HG03196 (cell line): ENCODE measurements around the gene DPYD.

Experiments used
- ATAC-seq: cut with Tn5 transposase; IDR thresholded peaks from one replicate; pipeline ENCODE4 v1.9.1; 2021; ENCODE audit not compliant: unreplicated experiment

The DPYD gene

DNA sequence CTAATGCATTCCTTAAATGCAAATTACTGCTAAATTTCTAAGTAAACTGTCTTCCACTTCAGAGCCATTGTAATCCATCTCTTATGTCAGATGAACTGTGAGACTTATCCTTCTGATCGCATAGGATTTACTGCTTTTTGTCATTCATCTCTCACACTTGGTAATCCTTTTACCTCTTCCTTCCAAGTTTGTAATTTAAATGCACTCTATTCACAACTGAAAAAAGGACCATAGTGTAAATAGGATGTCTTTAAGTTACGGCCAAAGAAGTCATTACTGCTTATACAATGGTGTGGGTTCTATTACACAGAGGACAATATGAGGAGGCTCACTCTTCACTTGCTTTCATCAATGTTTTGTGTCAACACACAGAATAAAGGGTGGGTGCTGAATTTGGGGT lies 806.0 kb downstream of the DPYD start:
- ATAC-seq = no peak

- no peak for ATAC-seq
Observed at GRCh38 chr1:97112442-97112841, 808.4 kb downstream of the DPYD start.

DNA sequence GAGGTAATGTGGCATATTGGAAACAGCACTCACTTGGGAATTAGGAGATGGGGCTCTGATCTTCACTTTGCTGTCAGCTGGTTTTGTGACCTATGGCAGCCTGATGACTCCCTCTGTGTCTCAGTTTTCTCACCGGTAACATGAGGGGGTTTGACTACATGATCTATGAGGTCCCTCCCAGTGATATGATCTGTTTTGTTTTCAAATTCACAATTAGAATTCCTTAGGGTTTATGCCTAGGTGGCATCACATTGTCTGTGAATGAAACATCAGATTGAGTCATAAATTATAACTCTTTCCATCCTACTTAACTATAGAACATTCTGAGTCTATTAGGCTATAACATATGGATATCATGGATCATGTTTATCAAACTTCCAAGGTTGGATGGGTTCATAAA lies 812.7 kb downstream of the DPYD start:
- ATAC-seq = no peak

DNA sequence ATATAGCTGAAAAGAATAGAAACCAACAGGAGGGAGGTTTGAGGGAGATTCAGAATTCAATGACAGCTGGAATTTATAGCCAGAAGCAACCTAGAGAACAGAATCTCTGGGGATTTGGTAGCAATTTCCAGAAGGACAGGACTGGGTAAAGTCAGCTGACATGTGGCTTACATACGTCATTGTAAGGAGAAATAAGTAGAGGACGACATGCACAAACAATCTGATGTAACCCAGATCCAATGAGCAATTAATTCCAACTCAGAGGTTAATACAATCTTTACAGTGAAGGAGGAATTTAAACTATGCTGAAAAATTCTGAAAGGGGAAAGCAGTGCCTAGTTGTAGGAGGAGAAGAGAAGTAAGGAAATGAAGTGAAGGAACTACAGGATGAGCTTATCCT lies 815.3 kb downstream of the DPYD start:
- no peak for ATAC-seq

DNA sequence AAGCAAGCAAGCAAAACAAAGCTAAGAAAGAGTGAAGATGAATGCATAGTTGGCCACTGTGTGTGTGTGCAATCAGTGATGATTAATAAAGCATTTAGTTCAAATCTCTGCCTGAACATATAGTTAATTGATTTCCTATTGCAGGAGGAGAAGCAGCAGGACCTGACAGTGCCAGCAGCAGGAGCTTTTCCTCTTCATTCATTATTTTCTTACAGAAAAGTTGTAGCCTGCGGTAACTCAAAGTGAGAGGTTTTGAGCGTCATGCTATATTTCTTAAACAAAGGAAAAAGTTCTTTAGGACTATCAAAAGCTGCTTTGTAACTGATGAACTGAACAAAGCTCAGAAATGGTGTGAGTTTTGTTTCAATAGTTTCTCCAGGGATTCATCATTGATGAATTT lies 819.3 kb downstream of the DPYD start:
- no peak for ATAC-seq

DNA sequence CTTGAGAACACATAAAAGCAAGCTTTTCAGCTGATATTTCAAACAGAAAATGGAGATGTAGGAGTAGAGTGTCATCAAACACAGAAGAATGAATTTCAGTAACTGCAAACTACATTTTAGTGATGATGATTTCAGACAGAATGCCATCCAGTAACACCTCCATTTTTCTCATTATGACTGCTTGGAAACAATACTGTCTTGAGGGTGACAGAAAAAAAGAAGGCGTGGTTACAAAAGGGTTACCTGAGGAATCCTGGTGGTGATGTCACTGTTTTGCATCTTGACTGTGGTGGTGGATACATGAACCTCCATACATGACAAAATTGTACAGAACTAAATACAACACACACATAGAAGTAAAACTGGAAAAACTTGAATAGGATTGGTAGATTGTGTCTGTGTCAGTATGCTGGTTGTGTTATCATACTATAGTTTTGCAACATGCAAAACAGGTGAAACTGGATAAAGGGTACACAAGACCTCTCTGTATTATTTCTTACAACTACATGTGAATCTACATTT lies 823.4 kb downstream of the DPYD start:
- no peak for ATAC-seq

- ATAC-seq = no peak
Observed at GRCh38 chr1:97095764-97096163, 825.1 kb downstream of the DPYD start.

DNA sequence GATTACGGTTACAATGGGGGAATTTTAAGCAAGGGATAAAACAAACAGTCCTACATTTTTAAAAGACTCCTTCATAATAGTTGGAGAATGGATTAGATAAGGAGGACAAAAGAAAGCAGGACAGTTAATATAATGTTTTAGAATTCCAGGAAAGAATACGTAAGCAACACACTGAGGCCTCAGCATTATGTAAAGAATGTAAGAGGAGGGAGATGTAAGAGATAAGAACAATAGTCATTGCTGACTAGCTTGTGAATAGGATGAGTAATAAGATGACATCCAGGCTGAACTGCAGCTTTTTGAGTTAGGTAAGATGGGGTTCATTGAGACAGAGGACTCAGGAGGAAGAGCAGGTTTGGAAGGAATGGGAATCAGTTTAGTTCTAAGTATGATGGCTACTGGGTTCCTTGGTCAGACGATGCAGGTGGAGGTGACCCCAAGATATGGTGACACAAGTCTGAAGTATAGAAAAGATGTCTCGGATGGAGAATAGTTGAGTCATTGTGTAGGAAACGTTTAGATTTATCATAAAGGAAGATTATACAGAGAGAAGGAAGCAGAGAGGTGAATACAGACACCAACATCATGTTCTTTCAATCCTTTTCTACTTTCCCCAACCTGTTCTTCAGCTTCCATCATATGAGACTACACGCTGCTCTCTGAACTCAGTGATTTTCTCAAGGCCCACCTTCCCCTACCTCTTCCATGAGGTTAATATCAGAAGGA lies 826.4 kb downstream of the DPYD start:
- ATAC-seq = no peak

- ATAC-seq = no peak
Observed at GRCh38 chr1:97093741-97094140, 827.1 kb downstream of the DPYD start.

- ATAC-seq = no peak
Observed at GRCh38 chr1:97092824-97093223, 828.0 kb downstream of the DPYD start.

DNA sequence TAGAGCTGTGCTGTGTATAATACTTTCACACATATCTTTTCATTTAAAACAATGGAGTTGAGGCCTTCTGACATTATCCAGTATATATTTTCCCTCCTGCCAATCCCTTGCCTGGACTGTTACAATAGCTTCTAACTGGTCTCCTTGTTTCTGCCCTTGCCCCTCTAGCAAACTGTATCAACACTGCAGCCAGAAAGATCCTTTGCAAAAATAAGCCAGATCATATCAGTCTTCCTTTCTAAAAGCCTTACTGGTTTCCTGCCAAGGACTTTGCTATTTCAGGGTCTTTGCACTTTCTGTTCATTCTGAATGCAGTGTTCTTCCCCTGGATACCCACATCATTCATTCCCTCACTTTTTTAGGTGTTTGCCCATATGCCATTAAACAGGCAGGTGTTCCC lies 829.2 kb downstream of the DPYD start:
- no peak for ATAC-seq

DNA sequence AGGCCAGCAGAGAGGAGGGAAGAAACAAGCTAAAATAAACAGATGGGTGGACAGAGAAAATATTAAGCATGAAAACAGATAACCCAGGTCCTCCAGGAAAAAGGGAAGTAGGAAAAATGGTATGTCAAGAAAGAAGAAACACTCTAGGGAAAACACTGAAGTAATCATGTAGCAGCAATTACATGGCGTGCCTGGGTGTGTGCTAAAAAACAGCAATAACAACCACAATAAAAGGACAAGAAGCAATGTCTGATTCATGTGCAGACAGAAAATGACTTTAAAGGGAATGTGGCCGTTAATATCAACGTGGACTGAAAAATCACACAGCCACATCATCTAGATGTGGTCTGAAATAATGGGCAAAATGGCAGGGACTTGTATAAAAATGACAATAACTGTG lies 829.6 kb downstream of the DPYD start:
- ATAC-seq = no peak

DNA sequence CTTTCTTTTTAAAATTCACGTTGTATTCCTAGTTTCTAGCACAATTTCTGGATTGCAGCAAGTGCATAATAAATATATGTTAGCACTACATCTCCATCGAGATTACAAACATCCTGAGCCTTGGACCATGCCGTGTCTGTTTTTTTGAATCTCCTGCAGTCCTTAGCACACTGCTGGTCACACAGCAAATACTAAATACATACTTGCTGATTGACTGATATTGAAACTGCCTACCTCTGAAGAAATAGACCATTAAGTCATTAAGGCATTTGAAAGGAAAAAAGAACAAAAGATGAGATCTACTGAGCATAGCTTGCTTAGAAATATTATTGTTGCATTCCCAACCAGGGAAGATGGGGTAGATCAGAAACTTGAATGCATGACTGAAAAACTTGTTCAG lies 830.1 kb downstream of the DPYD start:
- no peak for ATAC-seq

GRCh38 chr1:97089173-97089572 lies 831.7 kb downstream of the DPYD start:
- no peak for ATAC-seq

- ATAC-seq = no peak
Observed at GRCh38 chr1:97088391-97088790, 832.4 kb downstream of the DPYD start.

DNA sequence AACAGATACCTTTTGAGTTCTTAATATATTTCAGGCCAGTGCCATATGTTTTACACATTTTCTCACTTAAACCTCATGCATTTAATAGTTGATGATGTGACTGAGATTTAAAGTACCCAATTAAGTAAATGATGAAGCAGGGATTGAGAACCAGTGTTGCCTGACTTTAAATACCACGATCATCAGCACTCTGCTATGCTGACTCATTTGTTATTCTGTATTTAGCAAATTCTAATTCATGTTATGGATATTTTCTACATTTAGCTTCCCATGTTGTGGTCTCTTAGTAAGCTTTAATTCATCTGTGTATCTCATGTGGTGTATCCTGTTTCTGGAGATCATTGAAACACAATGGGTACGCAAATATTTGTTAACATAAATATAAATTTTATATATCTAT lies 836.3 kb downstream of the DPYD start:
- no peak for ATAC-seq

GRCh38 chr1:97082160-97082848 lies 838.5 kb downstream of the DPYD start:
- no peak for ATAC-seq

- ATAC-seq = no peak
Observed at GRCh38 chr1:97078872-97079271, 842.0 kb downstream of the DPYD start.

DNA sequence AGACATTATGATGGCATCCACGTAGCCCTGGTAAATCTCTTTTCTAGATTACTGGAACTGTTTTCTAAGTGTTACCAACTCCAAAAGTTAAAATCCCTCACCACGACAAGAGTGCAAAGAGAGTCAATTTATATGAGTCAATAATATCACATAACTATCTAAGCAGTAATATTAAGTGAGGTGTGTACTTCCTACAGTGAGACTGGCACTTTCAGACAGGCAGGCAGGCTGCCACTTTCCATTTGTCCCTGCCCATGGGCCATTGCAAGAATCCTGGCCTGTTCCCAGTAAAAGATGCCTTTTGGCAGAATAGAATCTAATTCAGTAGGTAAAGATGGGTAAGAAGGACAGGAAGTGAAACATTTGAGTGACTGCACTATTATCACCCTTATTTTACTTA lies 843.6 kb downstream of the DPYD start:
- ATAC-seq = no peak

DNA sequence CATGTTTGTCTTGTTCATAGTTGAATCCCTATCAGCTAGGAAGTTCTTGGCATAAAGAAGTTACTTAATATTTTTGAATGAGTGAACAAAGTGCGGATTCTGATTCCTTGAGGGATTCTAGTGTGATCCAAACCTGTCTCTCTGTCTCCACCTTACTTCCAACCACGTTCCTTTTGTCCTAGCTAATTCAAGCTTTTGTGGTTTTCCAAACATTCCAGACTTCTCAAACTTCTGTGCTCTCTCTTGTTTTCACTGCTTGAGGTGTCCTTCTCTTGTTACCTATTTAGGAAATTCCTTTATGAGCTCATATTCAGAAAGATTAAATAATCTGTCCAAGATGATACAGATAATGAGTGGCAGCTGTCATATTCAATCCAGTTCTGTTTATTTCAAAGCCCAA lies 846.1 kb downstream of the DPYD start:
- no peak for ATAC-seq

- no peak for ATAC-seq
Observed at GRCh38 chr1:97073936-97074335, 846.9 kb downstream of the DPYD start.

- ATAC-seq = no peak
Observed at GRCh38 chr1:97073169-97073568, 847.7 kb downstream of the DPYD start.

DNA sequence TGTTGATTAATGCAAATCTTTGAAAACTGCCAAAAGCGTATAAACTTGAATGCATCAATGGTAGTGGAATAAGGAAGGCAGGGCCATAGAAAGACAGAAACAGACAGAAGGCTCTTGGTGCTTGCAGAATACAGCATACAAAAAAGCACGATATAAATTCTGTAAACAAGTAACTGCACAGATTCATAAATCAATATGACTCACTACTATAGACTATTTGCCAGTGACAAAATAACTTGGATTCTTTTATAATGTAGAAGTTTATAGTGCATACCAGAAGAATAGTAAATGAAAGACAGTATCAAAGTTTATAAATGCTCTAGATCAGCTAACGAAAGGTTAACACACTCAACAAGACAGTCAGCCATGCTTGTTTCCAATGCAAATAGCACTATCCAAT lies 849.7 kb downstream of the DPYD start:
- ATAC-seq = no peak
